DLD1 (cell line): ENCODE results near the gene PRKCB.
"Not testable (repeated sequence)": the region's sequence is repeated elsewhere in the genome, so short reads cannot be mapped to it uniquely, and the experiment has no call there.

Experiments
- in situ Hi-C: cut with HindIII; loops from 2 replicates; pipeline ENCODE4 v1.10.0; 2017; ENCODE audit warnings: low sequenced_read_pairs

Gene PRKCB

DNA sequence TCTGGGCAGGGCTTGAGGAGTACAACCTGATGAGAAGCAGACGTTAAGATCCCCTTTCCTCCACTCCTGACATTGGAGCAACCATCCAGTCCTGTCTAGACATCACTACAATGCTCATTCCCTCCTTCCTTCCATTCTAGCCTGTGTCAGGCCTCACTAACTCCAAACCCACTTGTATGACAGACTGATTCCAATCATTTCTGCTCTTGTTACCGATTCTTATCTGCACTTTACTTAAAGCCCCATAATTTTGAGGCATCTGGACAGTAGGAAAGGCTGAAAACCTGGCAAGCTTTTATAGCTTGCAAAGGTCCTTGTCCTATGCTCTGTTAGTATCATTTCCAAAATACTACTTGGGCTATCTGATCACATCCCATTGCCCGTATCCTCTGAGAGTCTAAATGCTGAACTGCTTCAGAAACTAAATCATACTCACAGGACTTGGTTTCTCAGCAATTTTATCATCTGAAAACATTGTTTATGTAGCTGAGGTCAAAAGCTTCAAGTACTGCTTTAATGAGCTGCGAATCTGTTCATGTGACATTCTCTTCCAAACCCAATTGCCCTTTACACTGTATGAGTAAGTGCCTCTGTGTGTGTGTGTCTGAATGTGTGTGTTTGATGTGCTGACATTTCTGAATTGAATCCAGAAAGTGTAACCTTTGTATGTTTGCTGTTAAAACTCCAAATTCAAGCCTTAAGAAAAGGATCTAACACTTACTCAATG, 363.2 kb downstream of the PRKCB start:
- in situ Hi-C loops = no loop called here

GRCh38 chr16:24203675-24204074, 367.9 kb downstream of the PRKCB start:
- in situ Hi-C loops = no loop called here

DNA sequence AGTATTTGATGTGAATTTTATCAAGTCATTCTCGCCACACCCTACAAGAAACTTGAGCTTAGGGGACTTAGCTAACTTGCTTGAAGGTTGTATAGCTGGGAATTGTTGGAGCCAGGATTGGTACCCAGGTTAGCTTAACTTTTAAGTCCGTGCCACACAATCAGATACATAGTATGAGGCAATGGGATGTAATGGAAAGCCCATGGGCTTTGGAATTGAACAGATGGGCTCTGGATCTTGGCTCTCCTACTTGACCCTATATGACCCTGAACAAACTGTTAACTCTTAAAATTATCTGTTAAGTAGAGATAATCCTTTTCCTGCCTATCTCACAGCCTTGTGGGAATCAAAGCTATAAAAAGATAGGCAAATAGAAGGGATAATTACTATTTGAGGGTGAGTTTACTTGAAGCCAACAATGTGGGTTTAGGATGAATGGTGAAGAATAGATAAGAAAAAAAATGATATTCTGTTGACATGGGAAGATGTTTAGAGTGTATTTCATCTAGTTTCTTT, 368.4 kb downstream of the PRKCB start:
- in situ Hi-C loops = no loop called here

DNA sequence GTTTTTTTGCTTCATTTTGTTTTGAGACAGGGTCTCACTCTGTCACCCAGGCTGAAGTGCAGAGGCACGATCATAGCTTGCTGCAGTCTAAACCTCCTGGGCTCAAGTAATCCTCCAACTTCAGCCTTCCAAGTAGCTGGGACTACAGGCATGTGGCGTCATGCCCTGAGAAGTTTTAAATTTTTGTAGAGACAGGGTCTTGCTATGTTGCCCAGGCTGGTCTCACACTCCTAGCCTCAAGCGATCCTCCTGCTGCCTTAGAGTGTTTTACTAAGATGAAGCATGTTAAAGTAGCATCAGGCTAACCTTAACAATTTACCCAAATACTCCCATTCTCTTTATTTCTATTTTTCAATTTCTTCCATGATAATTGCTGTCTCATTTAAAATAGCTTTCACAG, 371.1 kb downstream of the PRKCB start:
- in situ Hi-C loops = no loop called here

- in situ Hi-C loops = no loop called here
Measured at GRCh38 chr16:24208710-24209109, 372.9 kb downstream of the PRKCB start.

DNA sequence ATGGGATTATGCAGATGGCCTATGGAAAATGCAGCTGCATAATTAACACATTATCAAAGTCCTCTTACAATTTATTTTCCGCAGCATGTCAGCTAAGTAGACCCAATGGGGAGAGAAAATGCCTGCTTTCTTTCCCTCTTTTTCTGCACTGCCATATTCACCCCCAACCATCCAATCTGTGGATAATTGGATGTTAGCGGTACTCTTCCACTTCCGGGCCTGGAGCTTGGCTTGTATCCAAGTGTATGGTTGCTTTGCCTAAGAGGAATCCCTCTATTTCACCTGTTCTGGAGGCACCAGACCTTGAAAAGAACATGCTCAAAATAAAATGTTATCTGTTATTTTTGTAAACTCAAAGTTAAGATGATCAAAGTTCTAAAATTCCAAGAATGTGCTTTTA, 379.2 kb downstream of the PRKCB start:
- in situ Hi-C loops = no loop called here

DNA sequence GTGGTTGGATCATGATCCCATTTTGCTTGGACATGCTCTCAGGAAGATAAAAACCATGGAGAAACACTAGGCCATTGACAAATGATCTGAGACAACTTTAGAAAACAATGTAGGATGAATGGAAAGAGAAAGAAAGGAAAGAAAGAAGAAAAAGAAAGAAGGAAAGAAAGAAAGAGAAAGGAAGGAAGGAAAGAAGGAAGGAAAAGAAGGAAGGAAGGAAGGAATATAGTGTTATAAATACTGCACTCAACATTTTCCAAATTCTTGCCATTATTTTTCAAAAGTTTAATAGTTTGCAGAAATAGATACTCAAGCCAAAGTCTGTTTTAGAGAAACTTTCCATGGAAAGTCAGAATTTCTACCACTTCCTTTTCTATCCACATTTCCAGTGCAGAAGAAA, 381.2 kb downstream of the PRKCB start:
- in situ Hi-C loops = no loop called here

GRCh38 chr16:24217461-24217860, 381.7 kb downstream of the PRKCB start:
- in situ Hi-C loops = no loop called here

DNA sequence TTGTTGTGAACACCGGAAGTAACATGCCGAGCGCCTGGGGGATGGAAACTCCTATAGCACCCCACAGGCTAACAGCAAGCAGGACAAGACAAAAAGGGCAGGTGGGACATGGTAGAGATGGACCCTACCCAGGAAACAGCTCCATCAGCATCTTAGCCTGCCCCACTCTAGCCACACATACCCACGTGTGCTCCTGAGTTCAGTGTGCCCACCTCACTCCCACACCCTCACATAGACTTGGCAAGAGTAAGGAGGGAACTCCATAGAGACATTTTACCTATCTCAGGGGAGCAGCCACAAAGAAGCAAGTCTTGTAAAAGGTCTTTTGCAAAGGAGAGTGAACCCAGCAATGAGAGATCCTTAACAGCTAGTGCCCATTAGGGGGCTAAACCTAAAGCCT, 382.5 kb downstream of the PRKCB start:
- in situ Hi-C loops = no loop called here

- in situ Hi-C loops = no loop called here
Measured at GRCh38 chr16:24221219-24221618, 385.4 kb downstream of the PRKCB start.

GRCh38 chr16:24228514-24228913, 392.7 kb downstream of the PRKCB start:
- in situ Hi-C loops = no loop called here

DNA sequence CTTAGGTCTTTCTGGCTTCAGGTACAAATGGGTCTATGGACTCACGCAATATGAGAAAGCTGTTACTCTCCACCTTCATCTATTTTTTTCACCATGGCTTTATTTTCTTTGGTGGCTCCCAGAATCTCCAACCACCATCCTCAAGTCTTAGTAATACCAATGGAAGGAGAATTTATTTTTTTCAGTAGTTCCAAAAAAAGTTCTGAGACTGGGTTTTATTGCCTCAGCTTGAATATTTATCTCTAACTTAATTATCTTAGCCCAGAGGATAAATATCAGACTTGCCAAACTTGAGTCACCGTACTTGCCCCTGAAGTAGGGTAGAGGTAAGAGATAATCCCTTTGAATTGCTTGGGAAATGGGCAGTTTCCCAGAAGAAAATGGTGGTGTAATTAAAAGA, 397.2 kb downstream of the PRKCB start:
- in situ Hi-C loops = no loop called here

DNA sequence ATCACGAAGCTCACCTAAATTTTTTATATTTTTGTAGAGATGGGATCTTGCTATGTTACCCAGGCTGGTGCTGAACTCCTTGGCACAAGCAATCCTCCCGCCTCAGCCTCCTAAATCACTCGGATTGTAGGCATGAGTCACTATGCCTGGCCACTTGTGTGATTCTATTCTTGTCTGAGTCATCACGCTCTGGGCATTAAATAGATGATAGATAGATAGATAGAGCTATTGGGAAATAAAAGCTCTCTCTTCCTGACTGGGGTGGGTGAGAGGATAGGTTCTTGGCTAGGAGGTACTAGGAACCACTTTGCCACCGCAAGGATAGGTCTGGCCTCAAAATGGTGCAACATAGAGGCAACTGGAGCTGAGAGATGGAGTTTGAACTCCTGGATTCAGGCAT, 399.0 kb downstream of the PRKCB start:
- in situ Hi-C loops = no loop called here

DNA sequence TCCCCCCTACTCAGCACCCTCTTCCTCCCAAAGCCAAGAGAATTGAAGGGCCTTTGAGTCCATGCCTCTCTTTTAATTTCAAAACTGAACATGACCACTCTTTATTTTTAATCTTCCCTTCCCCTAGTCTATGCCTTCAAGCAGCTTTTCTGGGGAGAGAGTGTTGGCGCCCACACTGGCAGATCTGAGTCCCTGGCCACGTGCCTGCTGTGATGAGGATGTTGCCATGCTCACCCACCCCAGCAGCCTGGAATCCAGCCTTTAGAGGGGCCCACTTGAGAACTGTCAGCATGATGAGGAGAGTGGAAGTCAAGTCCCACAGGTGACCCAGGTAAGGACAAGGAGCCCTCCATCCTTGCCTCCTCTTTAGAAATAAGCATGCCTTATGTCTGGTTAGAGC, 400.0 kb downstream of the PRKCB start:
- in situ Hi-C loops = no loop called here

DNA sequence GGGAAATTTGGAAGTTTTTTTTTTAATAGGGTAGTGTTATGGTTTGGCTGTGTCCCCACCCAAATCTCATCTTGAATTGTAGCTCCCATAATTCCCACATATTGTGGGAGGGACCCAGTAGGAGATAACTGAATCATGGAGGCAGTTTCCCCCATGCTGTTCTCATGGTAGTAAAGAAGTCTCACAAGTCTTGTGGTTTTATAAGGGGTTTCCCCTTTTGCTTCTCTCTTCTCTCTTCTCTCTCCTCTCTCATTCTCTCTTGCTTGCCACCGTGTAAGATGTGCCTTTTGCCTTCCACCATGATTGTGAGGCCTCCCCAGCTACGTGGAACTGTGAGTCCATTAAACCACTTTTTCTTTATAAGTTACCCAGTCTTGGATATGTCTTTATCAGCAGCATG, 403.1 kb downstream of the PRKCB start:
- in situ Hi-C loops = not testable (repeated sequence)

DNA sequence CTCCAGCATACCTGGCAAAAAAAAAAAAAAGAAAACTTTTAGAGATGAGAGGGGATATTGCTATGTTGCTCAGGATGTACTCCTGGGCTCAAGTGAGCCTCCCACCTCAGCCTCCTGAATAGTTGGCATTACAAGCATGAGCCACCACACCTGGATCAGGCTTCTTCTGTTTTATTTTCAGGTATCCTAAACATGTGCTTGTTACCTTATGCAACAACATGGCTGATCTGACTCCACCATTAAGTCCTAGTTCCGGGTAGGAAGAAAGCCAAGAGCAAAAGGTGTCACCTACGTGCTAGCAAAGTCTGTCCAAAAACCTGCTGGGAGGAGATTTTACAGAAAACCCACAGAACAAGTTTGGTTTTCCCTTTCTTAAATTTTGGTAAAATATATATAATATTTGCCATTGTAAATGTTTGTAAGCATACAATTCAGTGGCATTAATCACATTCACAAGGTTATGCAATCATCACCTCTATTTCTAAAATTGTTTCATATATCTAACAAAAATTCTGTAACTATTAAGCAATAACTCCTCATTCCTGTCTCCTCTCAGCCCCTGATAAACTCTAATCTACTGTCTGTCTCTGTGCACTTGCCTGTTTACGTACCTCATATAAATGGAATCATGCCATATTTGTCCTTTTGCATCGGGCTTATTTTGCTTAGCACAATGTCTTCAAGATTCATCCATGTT, 411.3 kb downstream of the PRKCB start:
- in situ Hi-C loops = no loop called here

GRCh38 chr16:24253192-24253591, 417.4 kb downstream of the PRKCB start:
- in situ Hi-C loops = no loop called here

- in situ Hi-C loops = no loop called here
Measured at GRCh38 chr16:24255456-24256371, 419.9 kb downstream of the PRKCB start, which contains the start of gene CACNG3. Gene CACNG3, plus strand, starts transcription at chr16:24256335. Its CDS starts 420 bp downstream, at chr16:24256755.

DNA sequence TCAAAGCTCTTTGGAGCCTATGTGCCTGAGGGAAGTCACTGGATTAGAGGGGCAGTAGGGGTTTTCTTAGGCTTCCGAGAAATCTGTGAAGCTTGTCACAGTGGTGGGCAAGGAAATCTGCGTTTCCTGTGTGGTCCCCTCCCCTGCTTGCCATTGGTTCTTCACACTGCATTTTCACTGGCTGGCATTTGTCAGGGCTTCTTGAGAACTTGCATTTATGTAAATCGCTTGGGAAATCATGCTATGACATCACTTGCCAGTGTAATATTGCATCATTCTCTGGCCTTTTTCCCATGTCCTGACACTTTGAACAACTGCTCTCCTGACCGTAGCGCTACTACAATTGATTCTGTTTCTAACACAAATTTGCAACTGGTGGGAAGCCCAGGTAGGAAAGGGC, 422.2 kb downstream of the PRKCB start:
- in situ Hi-C loops = no loop called here

- in situ Hi-C loops = no loop called here
Measured at GRCh38 chr16:24258791-24259190, 423.0 kb downstream of the PRKCB start.

DNA sequence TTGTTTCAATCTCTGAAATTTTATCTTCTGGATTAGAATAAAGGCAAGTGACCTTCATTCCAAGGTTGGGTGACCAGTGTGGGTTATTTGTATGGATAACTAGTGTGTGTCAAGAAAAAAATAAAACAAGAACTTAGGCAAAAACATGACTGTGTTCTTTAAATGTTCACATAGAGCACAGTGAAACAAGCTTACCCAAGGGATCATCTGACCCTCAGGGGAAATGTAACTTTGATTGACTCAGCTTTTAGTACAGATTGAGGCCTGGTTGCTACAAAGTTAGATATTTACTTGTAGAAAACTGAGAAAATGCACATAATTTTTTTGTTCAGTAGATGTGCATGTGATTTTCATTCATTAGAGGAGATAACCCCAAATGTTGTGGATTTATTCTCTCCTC, 427.0 kb downstream of the PRKCB start:
- in situ Hi-C loops = no loop called here
